Left renal pelvis (tissue), 4 donors: Measurements from ENCODE around the gene DTNA. TPM values are rescaled to one million over a fixed set of nuclear protein-coding genes. Genes with fewer than 3 reads are reported as not detected.
"Not testable (repeated sequence)": the region's sequence is repeated elsewhere in the genome, so short reads cannot be mapped to it uniquely, and the experiment has no call there.

Experiments
- DNase-seq, 4 donors: peaks; one replicate each; pipeline ENCODE4 v3.0.0-alpha.2; 2013; ENCODE audit warnings: low read depth in 4 of 4, low spot score in 3 of 4
- polyA plus RNA-seq, 4 donors: library from polyadenylated mRNA; unstranded; fragments of 120-200 nt; gene quantifications; one replicate each; pipeline ENCODE4 v1.2.1, GENCODE V29; 2013; ENCODE audit not compliant: insufficient read length in 4 of 4

The DTNA gene
- polyA plus RNA-seq, 4 donors: 8.9 to 20.8 (median 18.3) TPM

GRCh38 chr18:34720220-34720619 lies 10.1 kb downstream of the DTNA start:
- DNase-seq: no peak

DNA sequence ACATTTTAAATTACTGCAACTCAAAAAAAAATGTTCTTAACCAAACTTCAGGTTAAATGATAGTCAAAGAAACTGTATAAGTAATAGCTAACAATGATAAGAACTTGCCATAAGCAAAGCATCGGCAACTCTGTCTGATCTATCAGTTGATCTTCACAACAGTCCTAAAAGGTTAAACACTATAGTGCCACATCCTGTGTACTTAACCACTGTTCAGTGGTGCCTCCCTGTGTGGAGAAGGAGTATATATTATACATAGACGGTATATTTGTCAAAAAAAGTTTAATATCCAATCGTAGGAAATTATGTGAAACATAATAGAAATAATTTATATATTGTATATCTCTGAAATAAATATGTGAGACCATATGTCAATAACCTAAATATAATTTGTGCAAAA lies 13.0 kb downstream of the DTNA start:
- DNase-seq: no peak

- DNase-seq: not testable (repeated sequence)
Observed at GRCh38 chr18:34725737-34726136, 15.6 kb downstream of the DTNA start.

GRCh38 chr18:34726286-34727004 lies 16.3 kb downstream of the DTNA start:
- DNase-seq: no peak

- no peak for DNase-seq
Observed at GRCh38 chr18:34729264-34729663, 19.2 kb downstream of the DTNA start.

DNA sequence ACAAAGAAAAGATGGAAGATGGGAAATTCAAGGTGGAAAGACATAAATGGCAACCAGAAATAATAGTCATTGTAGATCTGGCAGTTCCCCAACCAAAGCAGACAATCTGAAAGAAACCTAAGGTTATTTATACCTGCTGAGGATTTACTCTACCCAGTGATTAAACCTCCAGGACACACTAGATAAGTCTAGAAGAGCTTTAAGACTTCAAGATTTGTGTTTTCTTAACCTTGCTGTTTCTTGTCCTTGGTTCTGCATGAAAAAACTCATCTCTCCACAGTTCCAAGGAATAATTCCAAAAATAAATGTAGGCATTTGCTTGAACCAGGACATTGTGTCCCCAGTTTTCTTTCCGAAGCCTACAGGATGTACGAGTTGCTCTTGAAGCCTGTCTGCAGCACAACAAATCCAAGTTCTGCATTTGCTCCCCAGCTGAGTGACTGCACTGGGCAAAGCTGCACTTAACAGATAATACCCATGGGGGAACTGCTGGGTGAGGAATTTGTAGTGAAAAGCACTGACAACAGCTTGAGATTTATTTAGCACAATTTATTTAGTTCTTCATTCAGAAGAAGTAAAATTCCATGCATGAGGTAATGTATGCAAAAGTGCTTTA lies 19.8 kb downstream of the DTNA start:
- no peak for DNase-seq

GRCh38 chr18:34730774-34731173 lies 20.7 kb downstream of the DTNA start:
- no peak for DNase-seq

DNA sequence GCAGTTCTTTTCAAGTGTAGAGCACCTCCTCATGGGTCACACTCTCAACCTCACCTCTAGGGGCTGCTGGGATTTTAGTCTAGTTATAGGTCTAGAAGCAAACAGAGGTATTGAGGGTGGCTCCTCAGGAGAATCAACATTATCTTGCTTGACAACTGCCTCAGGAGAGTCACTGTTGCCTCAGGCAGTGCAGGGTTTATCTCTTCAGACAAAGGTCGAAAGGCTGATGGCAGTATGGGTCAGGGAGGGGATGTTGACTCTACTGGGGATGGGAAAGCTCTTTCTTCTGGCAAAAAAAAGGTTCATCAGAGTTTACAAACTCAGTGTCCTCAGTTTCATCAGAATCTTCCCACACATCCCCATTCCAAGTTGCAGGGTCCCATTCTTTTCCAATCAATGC lies 24.0 kb downstream of the DTNA start:
- no peak for DNase-seq

DNA sequence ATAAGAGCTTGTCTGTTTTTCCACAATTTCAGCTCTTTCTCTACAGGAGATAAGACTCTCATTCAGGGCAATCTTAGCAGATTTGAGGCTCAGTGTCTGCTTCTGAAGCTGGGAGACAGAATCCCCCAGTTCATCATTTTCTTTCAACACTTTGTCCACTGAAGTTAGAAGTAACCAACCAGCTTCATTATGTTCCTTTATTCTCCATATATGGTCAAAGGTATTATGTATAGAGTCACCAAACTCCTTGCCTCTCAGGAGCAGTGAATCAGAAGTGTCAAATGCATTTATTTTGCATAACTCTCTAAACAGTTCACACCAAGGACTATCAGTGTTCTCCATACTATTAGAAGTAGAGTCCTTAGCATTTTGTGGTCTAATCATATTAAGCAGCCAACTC lies 24.4 kb downstream of the DTNA start:
- not testable (repeated sequence) for DNase-seq

GRCh38 chr18:34738175-34738894 lies 28.2 kb downstream of the DTNA start:
- DNase-seq: peak in 1 of 4 donors; percentile 24

GRCh38 chr18:34740101-34740500 lies 30.0 kb downstream of the DTNA start:
- DNase-seq: no peak

DNA sequence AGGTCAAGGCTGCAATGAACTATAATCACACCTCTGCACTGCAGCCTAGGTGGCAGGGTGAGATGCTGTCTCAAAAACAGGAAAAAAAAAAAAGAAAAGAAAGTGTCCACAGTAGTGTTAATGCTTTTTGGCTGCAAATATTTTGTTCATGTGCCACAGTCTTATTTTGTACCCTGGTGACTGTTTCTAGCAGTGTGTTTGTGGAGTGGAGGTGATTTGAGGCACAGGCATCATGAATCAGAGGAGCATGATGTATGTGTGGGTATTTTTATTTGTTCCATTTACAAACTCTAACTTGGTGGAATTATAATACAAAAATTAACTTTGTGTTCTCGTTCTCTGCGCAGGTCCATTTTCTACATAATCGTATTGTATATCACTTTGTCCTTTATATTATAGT lies 30.6 kb downstream of the DTNA start:
- DNase-seq: no peak

- DNase-seq: no peak
Observed at GRCh38 chr18:34741401-34741800, 31.3 kb downstream of the DTNA start.

DNA sequence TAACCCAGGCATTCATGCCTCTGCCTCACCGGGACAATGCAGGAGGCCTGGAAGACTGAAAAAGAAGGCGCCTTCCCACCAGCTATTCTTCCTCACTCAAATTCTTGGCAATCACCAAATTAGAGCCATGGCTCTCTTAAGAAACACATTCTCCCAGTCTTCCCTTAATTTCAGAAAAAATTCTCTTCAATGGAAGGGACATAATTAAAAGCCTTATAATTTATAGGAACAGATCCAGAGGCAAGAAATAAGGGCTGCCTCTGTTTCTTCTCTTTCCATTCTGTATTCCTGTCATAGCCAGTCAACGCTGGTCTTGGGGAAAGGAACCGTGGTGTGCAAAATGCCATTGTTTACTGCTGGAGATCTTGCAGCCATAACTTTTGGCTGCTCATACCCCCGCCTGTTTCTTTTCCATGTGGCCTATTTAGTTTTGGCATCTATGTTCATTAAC lies 32.8 kb downstream of the DTNA start:
- no peak for DNase-seq

GRCh38 chr18:34744569-34744968 lies 34.5 kb downstream of the DTNA start:
- no peak for DNase-seq

DNA sequence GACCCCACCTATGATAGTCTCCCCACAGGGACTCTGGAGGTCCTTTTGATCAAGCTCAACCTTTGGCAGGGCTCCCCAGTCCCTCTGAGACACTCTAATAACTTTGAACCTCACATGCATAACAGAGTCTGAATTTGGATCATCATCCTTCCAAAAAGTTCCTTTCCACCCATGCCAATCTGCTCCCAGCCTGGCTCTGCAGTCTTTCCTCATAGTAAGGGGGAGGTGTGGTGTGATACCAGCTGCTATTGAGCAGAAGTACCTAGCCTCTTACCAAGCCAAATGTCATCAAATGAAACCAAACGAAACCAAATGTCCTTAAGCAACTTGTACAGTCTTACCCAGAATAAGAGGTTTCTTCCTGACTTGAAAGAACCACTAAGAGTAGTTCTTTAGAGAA lies 36.5 kb downstream of the DTNA start:
- no peak for DNase-seq

- no peak for DNase-seq
Observed at GRCh38 chr18:34749721-34750120, 39.6 kb downstream of the DTNA start.

DNA sequence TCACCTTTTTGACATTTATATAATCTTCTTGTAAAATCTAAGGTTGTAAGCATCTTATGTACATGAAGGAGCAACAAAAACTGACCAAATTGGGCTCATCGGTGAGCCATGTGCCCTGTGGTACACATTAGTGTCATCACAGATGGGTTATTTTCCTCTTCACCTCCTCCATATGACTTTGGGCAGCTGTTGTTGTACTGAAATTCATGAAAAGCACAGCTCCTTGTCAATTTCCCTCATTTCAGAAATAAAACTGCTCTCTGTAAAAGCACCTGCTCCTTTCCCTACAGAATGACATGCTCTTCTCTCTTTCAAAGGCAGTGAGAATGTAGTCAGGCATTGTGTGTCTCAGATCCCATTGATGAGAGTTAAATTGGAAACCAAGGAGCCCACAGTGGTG lies 42.0 kb downstream of the DTNA start:
- DNase-seq: no peak

DNA sequence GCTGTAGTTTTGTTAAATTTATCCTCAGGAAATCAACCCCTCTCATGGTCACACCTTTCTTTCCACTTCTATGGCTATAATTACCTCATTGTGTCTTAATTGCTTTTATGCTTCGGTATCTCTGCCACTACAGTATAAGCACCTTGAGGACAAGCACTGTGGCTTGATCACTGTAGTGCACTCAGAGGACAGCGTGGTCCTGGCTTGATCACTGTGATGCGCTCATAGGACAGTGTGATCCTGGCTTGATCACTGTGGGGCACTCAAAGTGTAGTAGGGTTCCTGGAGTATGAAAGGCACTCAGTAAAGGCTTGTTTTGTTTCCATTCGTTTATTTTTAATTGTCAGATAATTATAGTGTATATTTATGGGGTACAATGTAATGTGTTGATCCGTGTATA lies 44.2 kb downstream of the DTNA start:
- no peak for DNase-seq

DNA sequence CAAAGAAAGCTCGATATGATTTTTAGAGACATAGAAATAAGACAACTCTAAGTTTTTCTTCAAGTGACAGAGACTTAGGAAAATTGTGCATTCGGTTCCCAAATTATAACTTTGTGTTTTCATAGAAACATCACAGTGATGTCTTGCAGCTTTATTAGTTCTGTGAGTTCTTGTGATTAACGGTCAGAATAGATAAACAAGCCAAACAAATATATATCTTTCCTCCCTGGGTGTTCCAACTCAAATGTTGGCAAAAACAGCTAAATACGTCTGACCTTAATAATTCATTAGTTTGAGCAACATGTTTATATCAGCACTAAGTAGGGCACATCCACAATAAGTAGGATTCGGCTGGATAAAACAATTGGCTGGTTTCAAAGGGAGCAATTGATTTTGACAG lies 47.6 kb downstream of the DTNA start:
- no peak for DNase-seq

DNA sequence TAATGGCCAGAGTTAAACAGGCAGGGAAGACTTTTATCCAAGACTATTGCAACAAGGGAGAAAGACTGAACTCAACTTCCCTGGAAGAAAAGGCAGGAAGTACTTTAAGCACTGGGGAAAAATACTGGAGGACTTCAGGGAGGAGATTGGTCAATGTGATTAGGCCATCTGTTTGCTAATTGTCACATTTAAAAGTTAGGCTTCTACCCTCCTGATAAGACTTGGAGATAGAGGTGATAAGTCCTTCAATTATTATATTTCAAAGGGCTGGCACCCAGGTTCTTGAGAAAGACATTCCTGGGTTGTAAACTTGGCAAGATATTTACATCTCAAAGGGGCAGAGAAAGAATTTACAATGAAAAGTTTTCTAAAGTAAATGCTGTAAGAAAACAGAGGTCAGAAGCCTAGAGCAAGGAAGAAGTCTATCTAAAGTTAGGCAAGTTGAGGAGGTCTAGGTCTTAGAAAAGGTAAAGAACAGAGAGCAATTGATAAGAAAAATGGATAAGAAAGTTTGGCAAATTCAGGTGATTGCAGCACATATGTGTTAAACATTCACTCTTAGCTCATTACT lies 48.4 kb downstream of the DTNA start:
- DNase-seq: no peak
